GM12874 (cell line): ENCODE data around the gene JPT1.

Experiments
- CTCF ChIP-seq: IDR thresholded peaks from 2 replicates; pipeline ENCODE4 v1.5.1; 2011; ENCODE audit warnings: low read depth, mild to moderate bottlenecking, control low read depth, low read length, moderate library complexity; ENCODE audit not compliant: insufficient read depth

Gene JPT1

DNA sequence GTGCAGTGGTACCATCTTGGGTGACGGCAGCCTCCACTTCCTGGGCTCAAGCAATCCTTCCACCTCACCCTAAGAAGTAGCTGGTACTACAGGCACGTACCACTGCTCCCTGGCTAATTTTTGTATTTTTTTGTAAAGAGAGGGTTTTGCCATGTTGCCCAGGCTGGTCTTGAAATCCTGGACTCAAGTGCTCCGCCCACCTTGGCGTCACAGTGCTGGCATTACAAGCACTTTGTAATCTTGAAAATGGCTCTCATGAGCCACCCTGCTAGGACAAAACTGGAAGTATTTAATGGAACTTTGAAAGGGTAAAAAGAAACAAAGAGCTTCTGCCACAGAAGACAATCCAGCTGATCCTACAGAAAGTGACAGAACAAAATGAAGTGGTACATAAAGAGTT, 19.2 kb upstream of the JPT1 start:
- no peak for TF ChIP-seq CTCF

- no peak for TF ChIP-seq CTCF
Observed at GRCh38 chr17:75168998-75169397, 14.7 kb upstream of the JPT1 start.

GRCh38 chr17:75163074-75163473, 8.8 kb upstream of the JPT1 start:
- no peak for TF ChIP-seq CTCF

DNA sequence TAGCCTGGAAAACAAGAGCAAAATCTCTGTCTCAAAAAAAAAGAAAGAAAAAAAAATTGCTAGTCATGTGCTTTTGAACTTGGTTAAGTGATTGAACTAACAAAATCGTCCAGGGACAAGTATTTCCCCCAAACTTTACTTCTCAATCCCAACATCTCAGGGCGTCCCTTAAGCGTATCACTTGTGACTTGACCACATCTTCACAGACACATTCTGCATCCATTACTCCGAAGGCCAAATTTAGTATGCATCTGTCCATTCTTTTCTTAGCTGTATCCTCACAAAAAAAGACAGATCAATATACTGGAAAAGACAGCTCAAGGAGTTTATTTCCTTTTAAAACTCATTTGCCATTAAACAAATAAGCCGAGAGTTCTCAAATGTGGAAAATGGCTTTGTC, 5.9 kb upstream of the JPT1 start:
- TF ChIP-seq CTCF = no peak

- TF ChIP-seq CTCF = no peak
Observed at GRCh38 chr17:75159196-75160031, 5.1 kb upstream of the JPT1 start.

DNA sequence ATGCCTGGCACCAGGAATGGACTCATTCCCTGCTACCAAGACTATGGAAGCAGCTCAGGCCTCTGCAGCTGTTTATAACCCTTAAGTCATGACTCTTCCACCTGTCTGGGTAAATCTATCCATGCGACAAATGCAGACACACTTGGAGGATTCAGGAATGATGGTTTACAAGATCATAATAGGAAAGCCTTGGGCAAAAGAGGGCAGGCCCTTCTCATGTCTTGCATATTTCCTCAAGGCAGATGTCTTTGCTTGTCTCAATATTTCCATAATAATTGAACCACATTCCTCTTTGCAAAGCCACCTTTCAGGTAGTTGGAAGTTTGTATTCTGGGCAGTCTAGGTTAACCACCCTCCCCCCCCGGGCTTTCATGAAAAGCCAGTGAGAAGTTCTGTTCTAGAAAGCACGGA, 884 bp upstream of the JPT1 start:
- TF ChIP-seq CTCF = no peak

DNA sequence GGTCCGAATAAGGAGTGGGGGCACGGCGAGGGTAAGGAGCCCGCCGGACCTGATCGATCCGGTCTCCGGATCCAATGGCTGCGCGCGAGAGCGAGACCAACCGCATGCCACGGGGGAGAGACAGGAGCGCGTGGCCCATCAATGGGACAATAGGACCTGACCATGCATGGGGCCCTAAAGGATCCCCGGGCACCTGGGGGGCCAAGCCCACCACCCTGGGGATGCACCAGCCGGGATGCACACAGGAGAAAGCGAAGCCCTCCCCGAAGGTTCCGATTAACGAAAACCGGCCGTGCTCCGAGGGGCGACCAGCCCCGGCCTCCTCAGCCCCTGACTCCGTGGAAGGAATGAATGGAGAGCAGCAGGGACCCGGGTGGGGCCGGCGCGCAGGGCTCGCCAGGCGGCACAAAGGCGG, 525 bp downstream of the JPT1 start:
- TF ChIP-seq CTCF = no peak
